Stimulated activated CD4-positive, alpha-beta T cell treated with anti-CD3 and anti-CD28 coated beads, Interleukin-4, amount 100 ng/mL, for 48 hours (primary cell): ENCODE data around the gene SDC4.

Experiments used
- DNase-seq, 2 donors: peaks; one replicate each; pipeline ENCODE4 v3.0.0-alpha.2; 2020; ENCODE audit warnings: low read depth in 2 of 2

SDC4 gene

DNA sequence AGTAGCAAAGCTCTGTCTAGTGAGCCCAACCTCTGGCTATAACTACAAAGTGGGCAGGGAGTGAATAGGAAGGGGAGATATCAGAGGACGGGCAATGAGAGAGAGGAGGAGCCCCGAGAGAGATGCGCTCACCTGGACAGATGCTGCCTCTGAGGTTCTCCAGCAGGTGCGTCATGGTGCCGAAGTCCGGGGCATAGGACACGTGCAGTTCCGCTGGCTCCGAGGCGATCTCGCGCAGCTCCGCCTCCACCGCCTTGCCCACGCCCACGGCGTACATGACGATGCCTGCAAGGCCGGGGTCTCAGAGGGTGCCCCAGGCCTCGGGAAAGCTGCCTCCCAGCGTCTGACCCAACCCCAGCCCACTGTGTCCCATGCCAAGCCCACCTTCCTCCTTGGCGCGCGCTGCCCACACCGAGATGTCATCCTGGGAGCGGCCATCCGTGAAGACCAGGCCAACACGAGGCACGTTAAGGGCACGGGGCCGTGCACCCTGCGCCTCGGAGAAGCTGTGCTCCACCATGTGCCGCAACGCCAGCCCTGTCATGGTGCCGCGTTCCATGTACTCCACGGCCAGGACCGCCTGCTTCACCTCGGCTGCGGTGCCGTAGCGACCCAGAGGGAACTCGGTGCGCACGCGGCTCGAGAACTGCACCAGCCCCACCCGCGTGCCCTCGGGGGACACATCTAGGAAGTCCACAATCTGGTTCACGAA, 50.3 kb downstream of the SDC4 start:
- DNase-seq = no peak

DNA sequence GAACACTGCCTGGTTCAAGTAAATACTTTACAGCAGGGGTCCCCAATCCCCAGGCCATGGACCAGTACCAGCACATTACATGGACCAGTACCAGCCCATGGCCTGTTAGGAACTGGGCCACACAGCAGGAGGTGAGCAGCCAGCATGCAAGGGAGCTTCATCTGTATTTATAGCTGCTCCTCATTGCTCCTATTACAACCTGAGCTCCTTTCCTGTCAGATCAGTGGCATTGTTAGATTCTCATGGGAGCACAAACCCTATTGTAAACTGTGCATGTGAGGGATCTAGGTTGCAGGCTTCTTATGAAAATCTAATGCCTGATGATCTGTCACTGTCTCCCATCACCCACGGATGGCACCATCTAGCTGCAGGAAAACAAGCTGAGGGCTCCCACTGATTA, 53.6 kb downstream of the SDC4 start:
- no peak for DNase-seq

DNA sequence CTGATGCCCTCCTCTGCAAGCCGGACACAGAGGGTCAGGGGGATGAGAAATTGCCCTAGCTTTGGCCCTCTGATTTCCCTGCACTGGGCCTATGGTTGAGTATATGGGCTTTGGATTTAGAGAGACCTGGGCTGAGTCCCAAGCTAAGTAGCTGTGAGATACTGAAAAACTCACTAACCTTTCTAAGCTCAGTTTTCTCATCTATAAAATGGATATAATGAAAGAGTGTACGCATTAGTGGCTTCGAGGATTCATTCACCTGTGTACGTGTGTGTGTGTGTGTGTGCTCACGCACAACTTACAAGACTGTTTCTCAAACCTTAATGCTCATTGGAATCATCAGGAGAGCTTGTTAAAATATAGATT, 54.2 kb downstream of the SDC4 start:
- DNase-seq = no peak

DNA sequence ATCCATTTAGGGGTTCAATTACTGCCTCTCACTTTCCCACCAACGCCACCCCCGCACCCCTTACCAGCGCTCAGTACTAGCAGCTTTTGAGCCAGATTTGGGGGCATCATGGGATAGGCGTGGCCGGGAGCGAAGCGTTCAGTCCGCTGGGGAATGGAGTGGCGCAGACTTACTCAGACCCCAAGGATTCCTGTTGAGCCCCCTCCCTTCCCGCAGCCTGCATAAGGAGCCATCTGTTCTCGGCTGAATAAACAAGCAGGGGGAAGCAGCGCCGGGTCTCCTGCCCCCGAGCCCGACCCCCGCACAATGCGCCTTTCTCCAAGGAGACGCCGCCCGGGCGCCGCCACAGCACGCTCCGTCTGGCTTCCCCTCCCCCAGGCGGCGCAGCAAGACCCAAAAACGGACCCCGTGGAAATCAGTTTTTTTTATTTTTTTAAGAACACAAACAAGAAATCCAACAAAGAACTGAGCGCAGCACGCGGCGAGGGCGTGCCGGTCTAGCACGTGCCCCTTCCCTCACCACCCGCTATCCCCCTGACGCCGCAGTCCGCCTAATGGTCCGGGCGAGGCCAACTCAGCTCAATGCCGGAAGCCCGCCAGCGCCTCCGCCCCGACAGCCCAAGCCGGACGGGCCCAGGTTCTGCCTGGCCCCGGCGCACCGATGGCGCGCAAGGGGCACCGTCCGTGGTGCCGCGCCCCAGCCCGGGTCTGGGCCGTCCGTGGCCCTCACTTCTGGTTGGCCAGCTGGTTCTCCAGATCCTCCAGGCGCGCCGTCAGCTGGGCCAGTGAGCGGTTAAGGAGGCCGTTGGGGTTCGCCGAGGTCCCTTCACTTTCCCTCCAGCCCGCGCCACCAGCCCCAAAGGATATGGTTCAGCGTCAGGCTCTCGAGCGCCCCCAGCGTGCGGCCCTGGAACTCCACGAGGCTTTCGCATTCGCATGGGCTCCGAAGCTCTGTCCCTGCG, 54.9 kb downstream of the SDC4 start:
- DNase-seq = peak; percentile 82 to 90

DNA sequence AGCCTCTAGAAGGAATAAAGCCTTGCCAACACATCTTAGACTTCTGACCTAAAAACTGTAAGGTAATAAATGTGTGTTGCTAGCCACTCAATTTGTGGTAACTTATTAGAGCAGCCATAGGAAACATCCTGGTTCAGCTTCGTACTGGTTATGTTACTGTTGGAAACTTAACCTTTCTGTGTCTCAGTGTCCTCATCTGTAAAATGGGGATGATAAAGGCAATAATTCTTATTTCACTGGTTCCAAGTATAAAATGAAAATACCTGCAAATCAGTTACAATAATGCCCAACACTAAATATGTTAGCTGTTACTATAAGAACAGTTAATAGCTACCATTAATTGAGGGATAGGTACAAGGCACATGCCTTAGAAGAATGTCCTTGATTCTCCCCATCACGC, 55.9 kb downstream of the SDC4 start:
- DNase-seq = no peak

DNA sequence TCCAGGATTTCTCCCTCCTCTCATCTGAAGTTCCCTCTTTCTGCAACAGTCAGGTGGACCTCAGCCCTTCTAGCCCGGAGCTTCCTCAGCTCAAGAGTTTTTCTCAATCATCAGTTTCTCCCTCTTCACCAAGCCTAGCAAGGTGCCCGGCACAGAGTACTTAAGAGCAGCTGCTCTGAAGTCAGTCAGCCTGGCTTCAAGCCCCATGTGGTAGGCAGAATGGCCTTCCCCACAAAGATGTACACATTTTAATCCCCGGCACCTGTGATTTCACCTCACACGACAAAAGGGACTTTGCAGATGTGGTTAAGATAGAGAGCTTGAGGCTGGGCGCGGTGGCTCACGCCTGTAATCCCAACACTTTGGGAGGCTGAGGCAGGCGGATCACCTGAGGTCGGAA, 56.7 kb downstream of the SDC4 start:
- DNase-seq = no peak

DNA sequence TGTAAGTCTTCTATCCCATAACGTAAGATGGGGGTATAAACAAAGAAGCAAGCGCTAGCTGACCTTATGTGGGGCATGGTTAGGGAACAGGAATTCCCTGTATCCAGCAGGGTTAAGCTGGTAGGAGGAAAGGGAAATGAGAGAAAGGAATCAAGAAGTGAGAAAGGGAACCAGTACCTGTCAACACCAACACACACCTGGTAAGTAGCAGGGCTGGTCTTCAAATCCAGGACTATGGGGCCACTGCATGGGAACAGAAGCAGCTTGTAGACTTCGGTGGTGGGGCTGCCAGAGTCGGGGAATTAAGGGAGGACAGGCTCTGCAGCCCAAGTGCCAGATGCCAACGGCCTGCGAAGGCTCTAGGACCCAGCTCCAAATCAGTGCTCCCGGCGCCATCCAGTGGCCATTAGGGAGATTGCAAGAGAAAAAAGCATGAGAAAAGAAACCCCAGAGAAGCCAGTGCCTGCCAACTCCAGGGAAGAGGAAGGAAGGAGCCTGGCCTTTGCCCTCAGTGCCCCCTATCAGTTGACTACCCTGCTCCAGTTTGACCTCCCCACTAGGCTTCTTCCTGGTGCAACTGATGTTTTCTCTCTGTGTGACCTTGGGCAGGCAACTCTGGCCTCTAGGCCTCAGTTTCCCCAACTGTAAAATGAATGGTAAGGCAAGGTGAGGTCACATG, 57.4 kb downstream of the SDC4 start:
- peak; percentile 45 to 62 for DNase-seq

DNA sequence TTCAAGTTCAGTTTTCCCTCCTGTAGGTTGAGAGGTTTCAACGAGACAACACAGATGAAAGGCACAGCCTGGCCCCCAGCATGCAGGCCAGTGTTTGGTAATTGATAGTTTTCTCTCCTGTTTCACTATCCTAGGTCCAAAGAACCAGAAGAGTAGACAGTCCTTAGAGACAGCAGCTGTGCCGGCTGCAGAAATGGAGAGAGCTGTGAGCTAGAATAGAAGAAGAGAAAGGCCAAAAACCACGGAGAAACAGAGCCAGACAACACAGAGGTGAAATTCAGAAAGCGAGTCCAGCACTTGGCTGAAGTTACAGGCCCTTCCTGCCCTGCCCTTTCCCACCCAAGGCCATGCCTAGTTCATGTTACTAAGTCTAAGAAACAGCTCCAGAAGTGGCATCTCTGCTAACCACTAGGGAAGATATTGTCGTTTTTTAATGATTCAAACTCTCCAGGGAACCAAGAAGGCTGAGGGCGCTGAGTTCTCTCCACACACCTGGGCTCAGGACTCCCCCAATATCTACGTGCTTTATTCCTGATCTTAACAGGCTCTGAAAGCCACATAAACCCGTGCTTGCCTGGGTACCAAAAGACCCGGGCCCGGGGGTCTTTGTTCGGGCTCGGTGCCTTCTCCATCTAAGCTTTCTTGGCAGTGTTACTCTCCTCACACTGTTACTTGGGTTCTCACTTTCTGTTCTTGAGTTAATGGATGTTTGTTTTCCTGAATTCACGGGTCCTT, 58.1 kb downstream of the SDC4 start:
- no peak for DNase-seq

DNA sequence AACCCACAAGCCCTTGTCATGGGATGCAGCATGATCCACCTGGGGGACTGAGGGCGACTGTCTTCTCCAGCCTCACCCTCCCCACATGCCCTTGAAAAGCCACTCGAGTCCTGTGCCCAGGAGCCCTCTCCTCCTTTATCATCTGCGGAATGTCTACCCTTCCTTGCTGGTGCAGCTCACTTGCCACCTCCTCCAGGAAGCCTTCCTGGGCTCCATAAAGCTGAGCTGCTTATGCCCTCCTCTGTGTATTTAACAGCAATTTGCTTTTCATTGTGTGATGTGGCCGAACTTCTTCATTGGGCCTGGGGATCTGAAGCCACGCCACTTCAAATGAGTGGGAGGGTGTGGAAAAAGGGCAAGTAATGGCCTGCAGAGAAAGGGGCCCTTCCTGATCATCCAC, 59.4 kb downstream of the SDC4 start:
- no peak for DNase-seq

DNA sequence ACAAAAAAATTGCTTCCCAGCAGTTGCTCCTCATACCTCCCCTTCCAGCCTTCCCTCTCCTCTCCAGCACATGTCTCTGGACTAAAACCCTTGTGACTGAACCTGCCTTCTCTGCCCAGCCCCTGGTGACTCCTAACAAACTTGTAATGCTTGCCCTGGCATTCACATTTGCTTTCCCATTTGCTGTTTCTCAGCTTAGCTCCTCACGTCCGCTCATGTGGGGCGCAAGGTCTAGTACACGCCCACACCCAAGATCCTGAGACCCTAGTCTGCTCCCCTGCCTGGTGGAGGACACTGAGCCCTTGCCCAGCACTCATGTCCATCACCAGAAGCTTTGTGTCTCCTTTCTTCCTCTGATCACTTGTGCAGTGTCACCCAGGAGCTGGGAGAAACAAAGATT, 59.8 kb downstream of the SDC4 start:
- DNase-seq = no peak

DNA sequence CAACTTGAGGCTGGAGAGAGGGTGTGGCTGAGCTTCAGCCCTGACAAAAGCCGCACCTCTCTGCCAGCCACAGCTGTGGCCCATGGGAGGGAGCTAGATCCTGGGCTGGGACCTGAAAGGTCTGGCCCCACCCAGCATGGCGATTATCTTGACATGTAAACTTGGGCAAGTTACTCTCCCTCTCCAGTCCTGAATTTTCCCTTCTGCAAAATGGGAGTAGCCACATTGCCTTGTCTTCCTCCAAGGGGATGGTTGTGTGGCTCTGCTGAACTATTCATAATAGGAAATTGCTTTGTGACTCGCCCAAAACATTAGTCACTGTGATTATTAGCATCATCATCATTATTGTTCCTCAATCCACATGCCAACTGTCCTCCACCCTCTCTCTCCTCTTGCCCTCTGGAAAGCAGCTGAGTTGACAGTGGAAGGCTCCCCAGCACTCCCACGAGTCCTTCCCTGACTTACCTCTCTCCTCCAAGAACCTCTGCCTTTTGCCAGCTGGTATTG, 64.6 kb downstream of the SDC4 start:
- DNase-seq = no peak

DNA sequence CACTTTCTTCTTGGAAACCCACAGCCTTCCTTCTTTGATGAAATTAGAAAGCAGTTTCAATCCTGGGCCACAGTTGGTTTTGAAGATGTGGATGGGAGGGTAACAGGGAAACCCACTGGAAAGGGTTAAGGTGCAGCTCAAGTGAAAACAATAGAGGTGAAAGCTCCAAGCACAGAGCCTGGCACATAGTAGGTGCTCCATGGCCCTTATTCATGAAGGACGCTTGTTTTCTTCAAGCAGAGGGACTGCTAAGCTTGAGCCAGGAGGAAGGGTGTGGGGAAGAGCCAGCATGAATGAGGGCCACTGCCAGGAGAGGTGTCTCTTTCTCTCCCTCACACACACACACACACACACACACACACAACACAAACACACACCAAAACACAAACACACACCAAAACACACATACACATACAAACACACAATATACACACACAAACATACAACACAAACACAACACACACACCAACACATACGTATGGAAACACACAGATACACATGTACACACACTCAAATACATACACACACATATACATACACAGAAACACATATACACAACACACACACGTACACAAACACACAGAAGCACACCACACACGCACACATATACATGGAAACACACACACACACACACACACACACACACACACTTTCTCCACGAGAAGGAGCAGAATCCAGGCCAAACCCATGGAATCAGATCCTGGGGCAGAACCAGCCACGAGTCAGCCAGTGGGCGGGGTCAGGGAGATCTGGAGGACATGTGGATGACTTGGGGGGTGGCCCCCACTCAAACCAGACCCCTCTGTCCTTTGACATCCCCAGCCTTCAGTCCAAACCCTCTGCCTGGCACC, 65.3 kb downstream of the SDC4 start:
- no peak for DNase-seq

DNA sequence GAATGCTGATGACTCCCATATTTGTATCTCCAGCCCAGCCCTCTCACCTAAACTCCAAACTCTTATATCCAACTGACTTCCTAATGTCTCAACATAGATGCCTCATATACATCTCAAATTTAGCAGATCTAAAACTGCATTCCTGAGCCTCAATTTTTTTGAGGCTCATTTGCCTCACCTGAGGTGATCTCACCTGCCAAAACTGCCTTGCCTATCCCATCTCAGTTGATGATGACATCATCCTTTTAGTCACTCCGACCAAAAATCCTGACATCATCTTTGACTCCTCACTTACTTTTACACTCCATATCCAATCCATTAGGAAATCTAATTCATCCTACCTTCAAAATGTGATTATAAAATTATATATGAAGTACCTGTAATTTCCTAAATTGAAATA, 68.2 kb downstream of the SDC4 start:
- DNase-seq = no peak

DNA sequence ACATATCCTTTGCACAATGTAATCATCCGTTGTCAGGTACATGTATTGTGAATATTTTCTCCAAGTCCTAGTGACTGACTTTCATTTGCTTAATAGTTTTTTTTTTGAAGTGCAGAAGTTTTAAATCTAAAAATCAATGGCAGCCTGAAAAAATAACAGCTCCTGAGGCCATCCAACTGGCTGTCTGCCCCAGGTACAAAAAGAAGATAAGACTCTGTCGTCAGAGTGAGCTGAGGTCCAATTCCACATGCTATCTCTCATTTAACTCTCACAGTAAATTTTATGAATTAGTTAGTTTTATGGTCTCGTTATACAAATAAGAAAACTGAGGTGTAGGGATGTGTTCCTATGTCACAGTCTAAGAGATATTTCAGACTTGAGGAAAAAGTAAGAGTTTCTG, 72.9 kb downstream of the SDC4 start:
- no peak for DNase-seq
